ENCODE results near the gene ITGB6. TPM values are rescaled to one million over a fixed set of nuclear protein-coding genes. Genes with fewer than 3 reads are reported as not detected.

The ITGB6 gene
- total and polyA plus RNA-seq, 2 donors (not counting 3 experiments of a cell fraction or from before 2014, with no cell fraction given) = 0.03 TPM; not detected in 1

- TF ChIP-seq POLR2A (IDR thresholded peaks at IDR 0.05; ENCODE audit: low read depth, low read length) (no peak), MYC (IDR thresholded peaks at IDR 0.05; ENCODE audit: low read depth, low read length) (no peak), JUN (IDR thresholded peaks at IDR 0.05; ENCODE audit: borderline replicate concordance, insufficient read depth, insufficient read length, low read depth) (no peak), GATA2 (IDR thresholded peaks at IDR 0.05; ENCODE audit: insufficient read depth, insufficient read length, low read depth, low read length) (no peak), EZH2 (IDR thresholded peaks at IDR 0.05; ENCODE audit: borderline replicate concordance, low read depth, low read length, severe bottlenecking) (no peak), FOS (IDR thresholded peaks at IDR 0.05; ENCODE audit: borderline replicate concordance, insufficient read depth, low read length) (no peak), POLR2AphosphoS5 (IDR thresholded peaks at IDR 0.05; ENCODE audit: insufficient read depth, low read depth, low read length) (no peak)
- TF ChIP-seq, protein P1, sequence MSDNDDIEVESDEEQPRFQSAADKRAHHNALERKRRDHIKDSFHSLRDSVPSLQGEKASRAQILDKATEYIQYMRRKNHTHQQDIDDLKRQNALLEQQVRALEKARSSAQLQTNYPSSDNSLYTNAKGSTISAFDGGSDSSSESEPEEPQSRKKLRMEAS (IDR thresholded peaks at IDR 0.05; ENCODE audit: insufficient read depth, insufficient read length) = no peak
- TF ChIP-seq, protein P2, sequence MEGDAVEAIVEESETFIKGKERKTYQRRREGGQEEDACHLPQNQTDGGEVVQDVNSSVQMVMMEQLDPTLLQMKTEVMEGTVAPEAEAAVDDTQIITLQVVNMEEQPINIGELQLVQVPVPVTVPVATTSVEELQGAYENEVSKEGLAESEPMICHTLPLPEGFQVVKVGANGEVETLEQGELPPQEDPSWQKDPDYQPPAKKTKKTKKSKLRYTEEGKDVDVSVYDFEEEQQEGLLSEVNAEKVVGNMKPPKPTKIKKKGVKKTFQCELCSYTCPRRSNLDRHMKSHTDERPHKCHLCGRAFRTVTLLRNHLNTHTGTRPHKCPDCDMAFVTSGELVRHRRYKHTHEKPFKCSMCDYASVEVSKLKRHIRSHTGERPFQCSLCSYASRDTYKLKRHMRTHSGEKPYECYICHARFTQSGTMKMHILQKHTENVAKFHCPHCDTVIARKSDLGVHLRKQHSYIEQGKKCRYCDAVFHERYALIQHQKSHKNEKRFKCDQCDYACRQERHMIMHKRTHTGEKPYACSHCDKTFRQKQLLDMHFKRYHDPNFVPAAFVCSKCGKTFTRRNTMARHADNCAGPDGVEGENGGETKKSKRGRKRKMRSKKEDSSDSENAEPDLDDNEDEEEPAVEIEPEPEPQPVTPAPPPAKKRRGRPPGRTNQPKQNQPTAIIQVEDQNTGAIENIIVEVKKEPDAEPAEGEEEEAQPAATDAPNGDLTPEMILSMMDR (IDR thresholded peaks at IDR 0.05; ENCODE audit: extremely low read depth in 1 of 2, insufficient read depth in 1 of 2, low read depth in 1 of 2, low read length in 2 of 2) = no peak
- FAIRE-seq (no peak), DNase-seq (ENCODE audit: low read depth, low spot score) (no peak)
- no peaks in the 10 kb centered on the region for H3K79me2 ChIP-seq (ENCODE audit: control insufficient read depth, insufficient read depth, low read length)
- H2AFZ ChIP-seq (ENCODE audit: low read depth, low read length) = no peak overlapping the region
- H3K9ac ChIP-seq (replicated peaks; ENCODE audit: extremely low read depth, insufficient read depth, low read length) = no peak overlapping the region
- H4K20me1 ChIP-seq (replicated peaks; ENCODE audit: control insufficient read depth, extremely low read depth, insufficient read depth, low read length) = no peaks in the 10 kb centered on the region
- dilution Hi-C loops (cut with MboI; ENCODE audit: extremely low pct_ligation_motif_present, low sequenced_read_pairs) (no loop called here), intact Hi-C loops (cut with micrococcal nuclease) (no loop called here)
- H3K36me3 ChIP-seq (ENCODE audit: control insufficient read depth in 2 of 2, extremely low read depth in 1 of 2, insufficient read depth in 2 of 2, low read length in 2 of 2) = no peaks in the 10 kb centered on the region
- H3K9me1 ChIP-seq (replicated peaks; ENCODE audit: control insufficient read depth, extremely low read depth, insufficient read depth, low read length) = no peaks in the 10 kb centered on the region
- H3K4me3 ChIP-seq (replicated peaks in 1 of 3; ENCODE audit: insufficient read depth in 1 of 3, low read depth in 1 of 3, low read length in 3 of 3) = no peak overlapping the region
- H3K27ac ChIP-seq (ENCODE audit: insufficient read depth, low read depth, low read length) = no peak overlapping the region
- no peaks in the 10 kb centered on the region for H3K9me3 ChIP-seq (replicated peaks; ENCODE audit: control insufficient read depth, insufficient read depth, low read length)
- H3K4me2 ChIP-seq (ENCODE audit: insufficient read depth, low read length) = no peak overlapping the region
- no peaks in the 10 kb centered on the region for H3K27me3 ChIP-seq (ENCODE audit: control insufficient read depth in 2 of 2, insufficient read depth in 2 of 2, low read length in 2 of 2)
- H3K4me1 ChIP-seq (ENCODE audit: control insufficient read depth, extremely low read depth, insufficient read depth, low read length) = peaks cover 67% of the 10 kb centered on the region
- ChIA-PET POLR2A (no interaction called here), CTCF (interaction anchor here (1.6 to 9.0 kb wide), 2 partner anchors 14 to 29 kb away, joined by 5 to 56 read pairs; no protein-coding TSS in a partner anchor)
- BruUV-seq (replicated peaks) = no TSS peak
These were observed 22.6 kb upstream of the ITGB6 start for GRCh38 chr2:160222546-160223283.
